Stomach (tissue), 4 donors: ENCODE results near the gene MAGEB2.

Experiments used
- EP300 ChIP-seq: sonication (generic); formaldehyde crosslinking; IDR thresholded peaks from one replicate; pipeline ENCODE4 v1.6.1; 2017; ENCODE audit warnings: antibody characterized with exemption
- POLR2A ChIP-seq, 4 donors: fragments of 450-650 bp; IDR thresholded peaks; one replicate each; pipeline ENCODE4 v1.6.1; 2016; ENCODE audit warnings: antibody characterized with exemption in 4 of 4, control low read depth in 2 of 4, mild to moderate bottlenecking in 1 of 4, moderate library complexity in 1 of 4

- TF ChIP-seq EP300 (no peak), POLR2A (IDR thresholded peaks at IDR 0.05) (no peak)
Measured at GRCh38 chrX:30259927-30260326, 44.6 kb downstream of the MAGEB2 start.
